ENCODE results near the gene RIMBP2.

- no peak for TF ChIP-seq POLR2A (IDR thresholded peaks at IDR 0.05)
- no peak for TF ChIP-seq CTCF (IDR thresholded peaks at IDR 0.05)
- TF ChIP-seq EP300 (IDR thresholded peaks at IDR 0.05): no peak
These were observed 44.5 kb downstream of the RIMBP2 start for GRCh38 chr12:130671556-130671955.
